ENCODE measurements around the gene LRRC57. TPM values are rescaled to one million over a fixed set of nuclear protein-coding genes. Genes with fewer than 3 reads are reported as not detected.

Gene LRRC57
- total and polyA plus RNA-seq, 2 of the 8 experiments (the other 6 are each of a cell fraction or from before 2014, with no cell fraction given): 5.0 to 12.7 TPM

GRCh38 chr15:42594095-42594494 is 45.5 kb upstream of the LRRC57 start:
- no peak for DNase-seq (ENCODE audit: low read depth in 1 of 2, low spot score in 2 of 2)
- POLR2A ChIA-PET (ENCODE audit: partially characterized antibody): interaction anchor here (1.9 kb wide), 1 partner anchor 17 kb away, joined by 3 read pairs; no protein-coding TSS in a partner anchor
- Histone ChIP-seq H3K56ac (replicated peaks; ENCODE audit: insufficient read length, low read depth, low read length) (no peak overlapping the region), H3K36me3 (ENCODE audit: control insufficient read depth in 2 of 4, insufficient read depth in 4 of 4, low read length in 3 of 4) (no peaks in the 10 kb centered on the region), H3K23ac (ENCODE audit: insufficient read length) (no peak overlapping the region), H4K8ac (ENCODE audit: extremely low read depth, insufficient read depth, low read length) (no peak overlapping the region), H4K91ac (replicated peaks; ENCODE audit: insufficient read length, low read length) (no peak overlapping the region), H2AFZ (ENCODE audit: low read length) (no peak overlapping the region), H3K4me1 (replicated peaks in 1 of 4; ENCODE audit: control insufficient read depth in 3 of 4, insufficient read depth in 4 of 4, low read length in 3 of 4) (peaks cover 0 to 4% (median under 1%) of the 10 kb centered on the region in 4 experiments; a peak in 2 of 7 replicates), H3K14ac (ENCODE audit: insufficient read length) (no peak overlapping the region), H3K4me3 (ENCODE audit: extremely low read depth in 1 of 4, insufficient read depth in 2 of 4, low read depth in 3 of 4, low read length in 4 of 4) (no peak overlapping the region), H2BK20ac (ENCODE audit: low read length) (no peak overlapping the region), H3K27ac (ENCODE audit: low read depth, low read length) (no peak overlapping the region), H3K4ac (replicated peaks; ENCODE audit: insufficient read length, low read depth, low read length) (no peak overlapping the region), H3K79me2 (ENCODE audit: control insufficient read depth in 1 of 2, insufficient read depth in 2 of 2, low read length in 2 of 2) (no peaks in the 10 kb centered on the region), H4K20me1 (replicated peaks in 1 of 2; ENCODE audit: control insufficient read depth in 1 of 2, insufficient read depth in 2 of 2, low read length in 2 of 2) (no peaks in the 10 kb centered on the region), H3K18ac (ENCODE audit: extremely low read depth, low read length) (no peak overlapping the region), H3K9me3 (ENCODE audit: insufficient read depth in 2 of 2, low read depth in 1 of 2, low read length in 1 of 2) (no peaks in the 10 kb centered on the region), H3K9ac (replicated peaks in 1 of 4; ENCODE audit: extremely low read depth in 1 of 4, low read depth in 3 of 4, low read length in 3 of 4) (no peak overlapping the region; a peak in 1 of 7 replicates), H3K27me3 (replicated peaks in 1 of 4; ENCODE audit: control insufficient read depth in 3 of 4, extremely low read depth in 1 of 4, insufficient read depth in 3 of 4, low read length in 3 of 4) (no peaks in the 10 kb centered on the region), H2AK5ac (ENCODE audit: low read depth, low read length) (no peak overlapping the region), H2BK15ac (ENCODE audit: low read length) (no peak overlapping the region), H2BK5ac (ENCODE audit: low read depth, low read length) (no peak overlapping the region), H4K5ac (ENCODE audit: insufficient read length, low read depth, low read length) (no peak overlapping the region), H2BK12ac (ENCODE audit: low read depth, low read length) (no peak overlapping the region), H3K4me2 (ENCODE audit: insufficient read depth in 1 of 2, low read depth in 2 of 2, low read length in 2 of 2) (no peak overlapping the region), H2BK120ac (replicated peaks; ENCODE audit: low read depth, low read length) (no peak overlapping the region), H3K79me1 (ENCODE audit: low read depth, low read length) (no peaks in the 10 kb centered on the region), H3K23me2 (ENCODE audit: low read depth, low read length) (no peaks in the 10 kb centered on the region)
- FAIRE-seq: no peak
- CTCF ChIA-PET (ENCODE audit: partially characterized antibody): interaction anchor here (0.6 kb wide), 1 partner anchor 110 kb away, joined by 3 read pairs; no protein-coding TSS in a partner anchor
- TF ChIP-seq CEBPB (IDR thresholded peaks at IDR 0.05; ENCODE audit: low read depth, low read length) (no peak), CHD2 (IDR thresholded peaks at IDR 0.05; ENCODE audit: low read length) (no peak), HDAC2 (IDR thresholded peaks at IDR 0.05; ENCODE audit: borderline replicate concordance in 1 of 2, low read depth in 2 of 2, low read length in 2 of 2) (no peak), JUND (IDR thresholded peaks at IDR 0.05; ENCODE audit: low read length) (no peak), CHD1 (IDR thresholded peaks at IDR 0.05; ENCODE audit: low read depth, low read length) (no peak), SRF (IDR thresholded peaks at IDR 0.05; ENCODE audit: low read depth, low read length) (no peak), RAD21 (IDR thresholded peaks at IDR 0.05 in 1 of 2, conservative IDR thresholded peaks at IDR 0.05 in 1 of 2; ENCODE audit: low read depth in 2 of 2, low read length in 2 of 2) (no peak), USF2 (IDR thresholded peaks at IDR 0.05; ENCODE audit: low read length) (no peak), TAF7 (optimal IDR thresholded peaks at IDR 0.05; ENCODE audit: borderline replicate concordance, low read depth, low read length) (no peak)
- WGBS, 2 experiments (ENCODE audit: extremely low coverage in 1 of 2, insufficient coverage in 1 of 2, insufficient read length in 1 of 2, insufficient replicate concordance in 2 of 2, low coverage in 1 of 2, low lambda C conversion rate in 2 of 2, missing lambda C conversion rate in 1 of 2): 92% methylated on average over 5 of the region's 5 CpGs; no CpG with 5 or more reads in 1 of the 2 experiments
